Thoracic aorta (tissue), 2 donors: Measurements from ENCODE around the gene MYO1G. TPM values are rescaled to one million over a fixed set of nuclear protein-coding genes. Genes with fewer than 3 reads are reported as not detected.

ENCODE experiments used
- ATAC-seq: fragments of 150-250 bp; one replicate; pipeline ENCODE4 v1.8.0; 2017; ENCODE audit warnings: low read depth; ENCODE audit not compliant: insufficient number of reproducible peaks, low FRiP score
- DNase-seq: peaks from one replicate; pipeline ENCODE4 v3.0.0-alpha.2; 2020; ENCODE audit warnings: low spot score
- H3K27ac ChIP-seq, 2 donors: fragments of 200-600 bp; sonication (generic); 1 replicate in 1 of 2; 2 replicates in 1 of 2; pipeline ENCODE4 v1.5.1; 2016; ENCODE audit warnings: mild to moderate bottlenecking in 2 of 2, moderate library complexity in 2 of 2
- H3K27me3 ChIP-seq: fragments of 200-600 bp; sonication (generic); replicated peaks from 2 replicates; pipeline ENCODE4 v1.6.0; 2016; ENCODE audit warnings: mild to moderate bottlenecking; ENCODE audit not compliant: insufficient read depth
- H3K36me3 ChIP-seq: fragments of 200-600 bp; sonication (generic); one replicate; pipeline ENCODE4 v1.5.1; 2016
- H3K4me1 ChIP-seq, 2 donors: fragments of 200-600 bp; sonication (generic); 1 replicate in 1 of 2; 2 replicates in 1 of 2; pipeline versions ENCODE4 v1.5.1 to v1.6.0; 2016; ENCODE audit warnings: low read depth in 2 of 2, mild to moderate bottlenecking in 1 of 2; ENCODE audit not compliant: control insufficient read depth in 1 of 2
- H3K4me3 ChIP-seq: fragments of 200-600 bp; sonication (generic); 2 replicates; pipeline ENCODE4 v1.5.1; 2016; ENCODE audit warnings: mild to moderate bottlenecking
- H3K9me3 ChIP-seq: fragments of 200-600 bp; sonication (generic); 2 replicates; pipeline ENCODE4 v1.5.1; 2016
- total RNA-seq, 2 donors: library from RNA; depleted of rRNA; stranded (reverse); fragments of >200 nt; gene quantifications; one replicate each; pipeline versions ENCODE4 v1.1.0 to v1.2.3, GENCODE V29; 2016
- TF ChIP-seq, protein P1 (sequence below): fragments of 200-600 bp; sonication (generic); IDR thresholded peaks from one replicate; pipeline ENCODE4 v1.5.1; 2019; ENCODE audit warnings: antibody characterized with exemption

Gene MYO1G
- total RNA-seq, 2 donors from 2014 or later: 2.0 to 13.8 TPM

DNA sequence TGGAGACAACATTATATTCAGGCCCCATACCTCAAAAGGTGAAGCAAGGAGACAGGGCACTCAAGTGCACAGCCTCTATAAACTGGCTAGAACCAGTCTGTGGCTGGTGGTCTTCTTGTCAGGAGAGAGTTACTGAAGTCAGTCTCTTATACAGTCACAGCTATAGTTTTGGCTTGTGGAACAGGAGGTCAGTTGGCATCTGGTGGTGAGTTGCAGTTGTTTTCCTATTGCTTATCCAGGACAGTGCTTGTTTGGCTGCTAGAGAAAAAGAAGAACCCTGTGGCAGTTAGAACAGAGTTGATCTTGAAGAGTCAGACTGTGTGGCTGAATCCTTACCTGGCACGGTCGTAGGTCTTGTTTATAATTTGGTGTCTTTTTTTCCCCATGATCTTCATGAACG lies 38.4 kb upstream of the MYO1G start:
- Histone ChIP-seq H3K4me1 (peaks cover 0 to 3% of the 10 kb centered on the region in 2 donors), H3K27me3 (no peaks in the 10 kb centered on the region), H3K36me3 (no peaks in the 10 kb centered on the region), H3K27ac (no peak overlapping the region), H3K9me3 (no peaks in the 10 kb centered on the region), H3K4me3 (no peak overlapping the region)
- DNase-seq (no peak), ATAC-seq (no peak)
- TF ChIP-seq, protein P1, sequence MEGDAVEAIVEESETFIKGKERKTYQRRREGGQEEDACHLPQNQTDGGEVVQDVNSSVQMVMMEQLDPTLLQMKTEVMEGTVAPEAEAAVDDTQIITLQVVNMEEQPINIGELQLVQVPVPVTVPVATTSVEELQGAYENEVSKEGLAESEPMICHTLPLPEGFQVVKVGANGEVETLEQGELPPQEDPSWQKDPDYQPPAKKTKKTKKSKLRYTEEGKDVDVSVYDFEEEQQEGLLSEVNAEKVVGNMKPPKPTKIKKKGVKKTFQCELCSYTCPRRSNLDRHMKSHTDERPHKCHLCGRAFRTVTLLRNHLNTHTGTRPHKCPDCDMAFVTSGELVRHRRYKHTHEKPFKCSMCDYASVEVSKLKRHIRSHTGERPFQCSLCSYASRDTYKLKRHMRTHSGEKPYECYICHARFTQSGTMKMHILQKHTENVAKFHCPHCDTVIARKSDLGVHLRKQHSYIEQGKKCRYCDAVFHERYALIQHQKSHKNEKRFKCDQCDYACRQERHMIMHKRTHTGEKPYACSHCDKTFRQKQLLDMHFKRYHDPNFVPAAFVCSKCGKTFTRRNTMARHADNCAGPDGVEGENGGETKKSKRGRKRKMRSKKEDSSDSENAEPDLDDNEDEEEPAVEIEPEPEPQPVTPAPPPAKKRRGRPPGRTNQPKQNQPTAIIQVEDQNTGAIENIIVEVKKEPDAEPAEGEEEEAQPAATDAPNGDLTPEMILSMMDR: no peak

DNA sequence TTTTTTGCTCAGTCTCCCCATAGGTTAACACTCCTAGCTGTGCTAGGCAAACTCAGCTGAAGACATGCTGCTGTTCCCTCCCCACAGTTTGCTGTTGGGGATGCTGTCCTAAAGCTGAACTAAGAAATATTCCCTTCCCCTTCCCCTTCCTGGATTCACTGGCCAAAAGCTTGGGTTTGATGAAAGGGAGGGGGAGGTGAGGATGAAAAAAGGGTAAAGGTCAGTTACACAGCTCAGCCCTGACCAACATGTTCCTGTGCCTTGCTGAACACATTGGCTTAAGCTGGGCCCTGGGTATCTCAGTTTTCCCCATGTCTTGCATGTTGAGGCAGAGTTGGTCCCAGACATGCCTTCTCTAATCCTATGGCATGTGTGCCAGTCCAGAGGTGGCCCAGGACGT lies 36.5 kb upstream of the MYO1G start:
- H3K9me3 ChIP-seq: no peaks in the 10 kb centered on the region
- TF ChIP-seq, protein P1: no peak
- no peak for DNase-seq
- no peaks in the 10 kb centered on the region for H3K27me3 ChIP-seq
- H3K4me3 ChIP-seq: no peak overlapping the region
- no peak overlapping the region for H3K27ac ChIP-seq
- ATAC-seq: no peak
- H3K36me3 ChIP-seq: no peaks in the 10 kb centered on the region
- H3K4me1 ChIP-seq: peaks cover 0 to 3% of the 10 kb centered on the region in 2 donors

DNA sequence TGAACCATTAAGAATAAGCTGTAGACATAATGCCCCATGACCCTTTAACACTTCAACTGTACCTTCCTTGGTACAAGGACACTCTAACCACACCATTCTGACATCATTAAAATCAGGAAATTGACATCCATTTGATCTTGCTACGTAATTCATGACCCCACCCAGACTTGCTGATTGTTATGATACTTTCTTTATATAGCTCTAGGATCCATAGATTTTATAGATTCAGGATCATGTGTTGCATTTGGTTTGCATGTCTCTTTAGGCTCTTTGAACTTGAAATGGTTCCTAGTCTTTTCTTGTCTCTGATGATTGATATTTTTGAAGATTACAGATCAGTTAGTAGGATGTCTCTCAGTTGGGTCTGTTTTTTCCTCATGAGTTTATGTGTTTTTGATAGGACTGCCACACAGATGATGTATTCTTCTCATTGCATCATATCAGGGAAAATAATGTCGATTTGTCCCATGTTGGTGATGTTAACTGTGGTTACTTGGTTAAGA lies 34.7 kb upstream of the MYO1G start:
- ATAC-seq (no peak), DNase-seq (no peak)
- no peaks in the 10 kb centered on the region for H3K9me3 ChIP-seq

DNA sequence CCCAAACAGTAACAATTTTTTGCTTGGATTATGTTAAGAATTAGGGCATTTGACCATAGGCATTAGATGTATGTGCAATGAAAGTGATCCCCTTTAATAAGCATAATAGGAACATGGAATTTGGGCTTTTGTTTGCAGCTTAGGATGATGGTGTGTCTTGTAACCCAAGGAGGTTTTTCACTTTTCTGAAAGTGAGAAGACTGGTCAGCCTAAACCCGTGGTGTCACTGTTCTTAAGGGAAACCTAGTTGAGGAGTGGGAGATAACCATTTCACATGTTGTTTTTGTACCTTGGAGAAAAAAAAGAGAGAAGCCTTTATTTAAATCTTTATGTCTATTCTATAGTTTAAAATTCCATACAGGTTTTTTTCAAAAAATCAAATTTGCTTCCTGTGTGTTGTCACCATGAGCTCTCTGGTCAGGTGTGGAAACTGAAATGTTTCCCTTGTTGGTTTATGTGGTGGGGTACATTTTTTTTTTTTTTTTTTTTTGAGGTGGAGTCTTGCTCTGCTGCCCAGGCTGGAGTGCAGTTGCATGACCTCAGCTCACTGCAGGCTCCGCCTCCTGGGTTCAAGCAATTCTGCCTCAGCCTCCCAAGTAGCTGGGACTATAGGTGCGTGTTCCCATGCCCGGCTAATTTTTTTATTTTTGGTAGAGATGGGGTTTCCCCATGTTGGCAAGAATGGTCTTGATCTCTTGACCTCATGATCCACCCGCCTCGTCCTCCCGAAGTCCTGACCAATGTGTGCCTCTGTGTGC lies 28.9 kb upstream of the MYO1G start:
- TF ChIP-seq, protein P1: no peak

More for the DNA sequence above, 34.7 kb upstream of the MYO1G start:
- Histone ChIP-seq H3K36me3 (no peaks in the 10 kb centered on the region), H3K4me1 (no peaks in the 10 kb centered on the region), H3K27ac (no peak overlapping the region), H3K4me3 (no peak overlapping the region), H3K27me3 (no peaks in the 10 kb centered on the region)
- TF ChIP-seq, protein P1: no peak

DNA sequence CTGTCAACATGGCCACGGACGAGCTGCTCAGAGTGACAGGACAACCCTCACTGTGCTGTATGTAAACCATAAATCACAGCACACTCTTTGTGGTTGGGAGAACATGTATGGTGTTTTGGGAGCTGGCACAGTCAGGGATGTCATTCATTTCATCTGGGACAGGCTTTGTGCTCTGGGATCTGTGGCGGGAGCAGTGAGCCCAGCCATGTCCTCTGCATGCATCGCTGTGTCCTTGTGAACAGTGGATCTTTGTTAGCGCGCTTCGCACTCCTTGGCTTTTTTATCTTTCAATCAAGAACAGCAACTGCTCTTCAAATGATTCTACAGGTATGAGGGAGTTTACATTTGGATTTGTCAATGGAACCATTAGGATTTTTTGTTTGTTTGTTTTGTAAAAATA lies 28.3 kb upstream of the MYO1G start:
- Histone ChIP-seq H3K27ac (no peak overlapping the region), H3K9me3 (no peaks in the 10 kb centered on the region), H3K36me3 (no peaks in the 10 kb centered on the region), H3K27me3 (no peaks in the 10 kb centered on the region), H3K4me1 (peaks cover 0 to 2% of the 10 kb centered on the region in 2 donors), H3K4me3 (no peak overlapping the region)
- TF ChIP-seq, protein P1: no peak
- DNase-seq: no peak
- no peak for ATAC-seq

More for the DNA sequence above, 28.9 kb upstream of the MYO1G start:
- H3K4me3 ChIP-seq: no peak overlapping the region
- H3K4me1 ChIP-seq: no peaks in the 10 kb centered on the region
- DNase-seq (no peak), ATAC-seq (no peak)
- no peaks in the 10 kb centered on the region for H3K27me3 ChIP-seq
- H3K36me3 ChIP-seq: no peaks in the 10 kb centered on the region
- no peak overlapping the region for H3K27ac ChIP-seq
- no peaks in the 10 kb centered on the region for H3K9me3 ChIP-seq
